ENCODE data around the gene ATP11C.
"Not testable (repeated sequence)": the region's sequence is repeated elsewhere in the genome, so short reads cannot be mapped to it uniquely, and the experiment has no call there.

The ATP11C gene

DNA sequence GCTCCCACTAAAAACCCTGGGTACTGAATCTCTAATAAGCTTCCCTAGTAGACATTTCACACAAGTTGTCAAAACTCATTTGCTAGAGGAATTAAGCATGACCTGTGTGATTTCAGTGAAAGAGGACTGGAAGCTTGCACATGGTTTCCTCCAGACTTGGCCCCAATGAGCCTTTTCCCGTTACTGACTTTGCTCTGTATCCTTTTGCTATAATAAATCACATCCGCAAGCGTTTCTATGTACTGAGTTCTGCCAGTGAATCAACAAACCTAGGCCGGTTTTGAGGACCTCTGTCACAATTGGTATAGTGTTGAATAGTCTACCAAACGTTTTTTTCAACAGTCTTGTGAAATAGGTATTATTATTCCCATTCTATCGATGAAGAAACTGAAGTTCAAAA lies 8.2 kb downstream of the ATP11C start:
- no peak for DNase-seq (ENCODE audit: low read depth in 2 of 2, low spot score in 1 of 2)

DNA sequence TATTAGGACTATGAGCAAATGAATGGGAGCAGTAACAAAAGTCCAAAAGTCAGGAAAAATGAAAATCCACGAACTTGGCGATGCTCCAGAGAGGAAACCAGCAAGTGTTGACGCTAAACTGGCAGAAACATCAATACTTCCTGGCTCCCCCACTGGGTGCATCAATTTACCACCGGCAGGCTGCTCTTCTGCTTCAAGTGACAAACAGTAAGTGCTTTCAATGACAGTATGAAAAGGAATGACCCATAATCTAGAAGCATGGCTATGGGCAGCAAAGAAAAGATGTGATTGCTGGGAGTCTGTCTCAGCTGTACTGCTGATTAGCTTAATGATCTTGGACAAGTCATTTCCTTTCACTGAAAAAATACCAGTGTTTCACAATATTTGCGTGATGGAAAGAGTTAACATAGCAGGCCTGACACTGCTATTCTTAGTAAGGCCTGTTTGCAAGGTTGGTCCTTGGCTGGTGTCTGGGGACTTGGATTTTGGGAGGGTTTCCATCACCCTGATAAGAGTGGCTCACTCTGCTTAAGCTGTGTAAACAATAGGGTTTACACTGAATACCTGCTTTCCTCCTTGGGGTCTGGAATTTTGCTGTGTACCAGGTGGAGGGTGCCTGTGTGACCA lies 8.7 kb downstream of the ATP11C start:
- DNase-seq (ENCODE audit: low read depth in 2 of 2, low spot score in 1 of 2): no peak

- not testable (repeated sequence) for DNase-seq (ENCODE audit: low read depth in 2 of 2, low spot score in 1 of 2)
Measured at GRCh38 chrX:139921142-139921541, 11.7 kb downstream of the ATP11C start.

GRCh38 chrX:139920316-139920715 lies 12.5 kb downstream of the ATP11C start:
- DNase-seq (ENCODE audit: low read depth in 2 of 2, low spot score in 1 of 2): no peak

DNA sequence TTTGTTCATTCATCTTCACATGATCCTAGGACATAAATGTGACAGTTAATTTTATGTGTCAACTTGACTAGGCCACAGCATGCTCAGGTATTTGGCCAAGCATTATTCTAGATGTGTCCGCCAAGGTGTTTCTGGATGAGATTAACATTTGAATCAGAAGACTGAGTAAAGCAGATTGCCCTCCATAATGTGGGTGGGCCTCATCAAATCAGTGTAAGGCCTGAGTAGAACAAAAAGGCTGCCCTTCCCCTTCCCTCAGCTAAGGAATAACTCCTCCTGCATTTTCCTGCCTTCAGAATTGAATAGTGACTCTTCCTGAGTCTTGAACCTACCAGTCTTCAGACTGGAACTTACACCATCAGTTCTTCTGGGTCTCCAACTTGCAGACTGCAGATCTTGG lies 18.4 kb downstream of the ATP11C start:
- no peak for DNase-seq (ENCODE audit: low read depth in 2 of 2, low spot score in 1 of 2)

DNA sequence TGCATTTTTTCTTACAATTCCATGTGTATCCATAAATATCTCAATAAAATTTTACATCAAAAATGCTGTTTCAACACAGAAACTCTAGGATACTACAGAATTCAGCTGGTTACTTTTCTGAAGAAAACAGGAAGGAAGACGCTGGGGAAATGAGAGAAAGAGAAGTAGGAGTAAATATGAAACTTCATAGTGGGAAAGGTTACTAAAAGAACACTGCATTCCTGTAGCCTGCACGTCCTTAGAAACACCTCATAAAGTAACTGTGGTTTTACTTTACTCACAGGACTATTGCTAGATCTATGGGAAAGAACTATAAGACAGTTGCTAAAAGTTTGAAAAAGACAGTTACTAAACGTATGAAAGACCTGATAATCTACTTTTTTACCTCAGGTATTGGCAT lies 23.1 kb downstream of the ATP11C start:
- DNase-seq (ENCODE audit: low read depth in 2 of 2, low spot score in 1 of 2): no peak

- no peak for DNase-seq (ENCODE audit: low read depth in 2 of 2, low spot score in 1 of 2)
Measured at GRCh38 chrX:139907078-139907477, 25.8 kb downstream of the ATP11C start.

DNA sequence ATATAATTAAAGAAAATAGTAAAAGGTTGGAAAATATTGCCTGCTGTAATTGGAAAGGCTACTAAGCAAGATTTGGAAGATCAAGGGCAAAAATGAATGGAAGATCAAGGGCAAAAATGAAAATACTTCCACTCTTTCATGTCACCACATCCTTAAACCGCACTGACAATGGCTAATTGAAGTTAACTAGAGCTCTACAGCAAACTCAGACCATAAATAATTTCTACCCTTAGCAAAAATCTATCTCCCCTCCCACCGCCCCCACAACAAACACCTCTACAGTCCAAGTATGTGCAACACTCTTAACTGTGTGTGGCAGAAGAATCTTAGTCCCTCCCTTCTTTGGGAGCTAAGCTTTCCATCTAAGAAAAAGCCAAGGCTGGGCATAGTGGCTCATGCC lies 27.1 kb downstream of the ATP11C start:
- DNase-seq (ENCODE audit: low read depth in 2 of 2, low spot score in 1 of 2): no peak

DNA sequence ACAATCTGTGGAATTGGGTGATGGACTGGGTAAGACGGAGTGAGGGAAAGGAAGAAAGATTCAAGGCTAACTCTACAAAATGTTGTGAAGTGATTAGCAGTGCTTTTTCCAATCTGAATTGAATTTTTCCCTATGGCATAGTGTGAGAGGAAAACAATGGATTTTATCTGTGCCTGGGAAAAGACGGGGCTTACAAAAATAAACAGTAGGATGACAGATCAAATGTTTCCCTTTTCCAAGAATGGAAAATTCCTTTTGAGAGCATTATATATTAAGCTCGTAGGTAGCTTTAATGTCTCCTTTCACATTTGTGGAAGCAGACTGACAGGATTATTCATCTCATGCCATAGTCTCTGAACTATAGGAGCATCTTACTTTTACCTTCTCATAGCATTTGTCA lies 27.8 kb downstream of the ATP11C start:
- no peak for DNase-seq (ENCODE audit: low read depth in 2 of 2, low spot score in 1 of 2)

GRCh38 chrX:139903210-139903609 lies 29.6 kb downstream of the ATP11C start:
- DNase-seq (ENCODE audit: low read depth in 2 of 2, low spot score in 1 of 2): no peak

DNA sequence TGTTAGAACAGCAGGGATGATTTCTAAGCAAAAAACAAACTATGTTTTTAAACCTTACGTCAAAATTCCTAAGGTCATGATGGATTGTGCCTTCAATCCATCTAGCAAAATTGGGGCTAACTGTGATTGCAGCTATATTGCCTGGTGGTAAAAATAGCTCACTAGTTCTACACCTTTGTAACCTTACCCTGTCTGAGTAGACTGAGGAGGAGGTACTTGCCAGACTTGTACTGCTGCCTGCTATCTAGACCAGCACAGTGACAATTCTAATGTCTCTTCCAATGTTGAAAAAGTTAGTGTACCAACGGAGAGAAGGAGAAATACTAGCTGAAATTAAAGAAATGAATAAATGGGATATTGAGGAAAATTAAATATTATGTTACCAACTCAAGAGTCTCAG lies 30.3 kb downstream of the ATP11C start:
- DNase-seq (ENCODE audit: low read depth in 2 of 2, low spot score in 1 of 2): no peak

GRCh38 chrX:139898334-139898733 lies 34.5 kb downstream of the ATP11C start:
- no peak for DNase-seq (ENCODE audit: low read depth in 2 of 2, low spot score in 1 of 2)

- DNase-seq (ENCODE audit: low read depth in 2 of 2, low spot score in 1 of 2): no peak
Measured at GRCh38 chrX:139892512-139892911, 40.3 kb downstream of the ATP11C start.

DNA sequence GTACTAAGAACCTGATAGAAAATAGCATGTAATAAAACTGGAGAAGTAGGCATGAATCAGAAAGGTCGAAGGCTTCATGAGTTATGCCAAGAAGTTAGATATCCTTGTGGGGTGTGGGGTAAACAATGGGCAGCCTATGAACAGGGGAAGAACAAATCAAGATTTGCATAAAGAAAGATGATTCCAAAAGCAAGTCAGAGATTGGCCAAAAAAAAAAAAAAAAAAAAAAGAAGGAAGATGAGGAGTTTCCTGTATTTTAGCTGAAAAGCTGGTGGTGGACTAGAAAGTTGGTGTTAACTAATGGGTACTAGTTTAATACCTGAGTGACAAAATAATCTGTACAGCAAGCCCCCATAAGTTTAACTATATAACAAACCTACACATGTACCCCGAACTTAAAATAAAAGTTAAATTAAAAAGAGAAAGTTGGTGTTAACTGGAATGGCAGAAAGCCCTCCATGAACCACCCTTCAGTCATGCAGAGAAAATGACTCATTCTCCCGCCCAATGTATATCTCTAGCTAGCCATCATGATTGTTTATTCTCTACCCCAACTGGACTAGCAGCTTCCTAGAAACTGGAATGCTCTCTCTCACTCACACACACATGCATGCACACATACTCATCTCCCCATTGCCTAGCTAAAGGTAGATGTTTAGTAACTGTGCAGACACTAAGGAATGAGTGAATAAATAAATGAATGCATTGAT lies 41.7 kb downstream of the ATP11C start:
- no peak for DNase-seq (ENCODE audit: low read depth in 2 of 2, low spot score in 1 of 2)

DNA sequence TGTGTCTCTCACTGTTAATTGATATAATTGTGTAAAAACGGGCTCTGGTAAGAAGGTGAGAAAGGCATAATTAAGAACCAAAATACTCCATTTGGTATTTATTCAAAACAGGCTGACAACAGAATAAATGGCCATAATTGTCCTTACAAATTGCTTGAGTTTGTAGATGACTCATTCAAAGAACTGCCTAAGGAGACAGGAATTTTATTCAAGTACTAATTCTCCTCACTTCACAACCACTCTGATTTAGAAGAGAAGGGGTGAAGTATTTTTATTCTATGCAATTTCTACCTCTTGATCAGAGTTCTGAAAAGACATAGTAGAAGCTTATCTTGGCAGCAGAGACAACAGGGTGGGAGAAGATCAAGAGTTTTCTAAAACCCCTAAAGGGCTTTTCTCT lies 43.1 kb downstream of the ATP11C start:
- no peak for DNase-seq (ENCODE audit: low read depth in 2 of 2, low spot score in 1 of 2)

- DNase-seq (ENCODE audit: low read depth in 2 of 2, low spot score in 1 of 2): no peak
Measured at GRCh38 chrX:139883984-139884383, 48.9 kb downstream of the ATP11C start.

DNA sequence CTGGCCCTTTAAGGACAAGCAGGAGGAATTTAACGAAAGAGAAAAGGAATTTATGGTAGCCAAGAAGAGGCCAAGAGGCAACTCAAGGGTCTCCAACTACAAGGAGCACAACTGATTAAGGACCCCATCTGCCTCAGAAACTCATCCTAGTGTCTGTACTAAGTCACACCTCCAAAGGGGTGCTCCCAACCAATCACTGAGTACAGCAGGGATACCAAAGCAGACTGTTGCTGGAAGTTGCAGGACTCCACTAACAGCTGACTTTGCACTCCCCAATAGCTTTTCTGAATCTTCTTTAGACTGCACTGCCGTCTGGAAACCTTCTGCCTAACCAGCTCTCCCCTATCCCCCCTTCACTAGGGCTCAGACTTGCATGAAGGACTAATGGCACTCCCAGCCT lies 50.6 kb downstream of the ATP11C start:
- DNase-seq (ENCODE audit: low read depth in 2 of 2, low spot score in 1 of 2): no peak

GRCh38 chrX:139881572-139881971 lies 51.3 kb downstream of the ATP11C start:
- DNase-seq (ENCODE audit: low read depth in 2 of 2, low spot score in 1 of 2): no peak

DNA sequence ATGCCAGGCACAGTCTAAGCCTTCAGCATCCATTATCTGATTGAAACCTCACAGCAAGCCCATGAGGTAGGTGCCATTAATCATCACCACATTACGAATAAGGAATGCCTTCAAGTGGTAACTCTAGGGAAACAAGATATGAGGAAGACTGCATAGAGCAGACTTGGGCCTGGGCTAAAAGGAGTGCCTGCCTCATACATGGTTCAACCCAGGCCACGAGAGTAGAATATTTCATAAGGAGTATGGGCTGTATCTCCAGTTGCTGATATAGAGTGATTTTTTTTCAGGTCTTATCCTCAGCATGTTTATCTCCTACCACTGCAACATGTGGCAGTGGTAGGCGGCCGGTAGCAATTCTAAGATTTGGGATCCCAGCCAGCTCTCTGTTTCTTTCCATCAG lies 51.7 kb downstream of the ATP11C start:
- DNase-seq (ENCODE audit: low read depth in 2 of 2, low spot score in 1 of 2): no peak

GRCh38 chrX:139877710-139878414 lies 55.0 kb downstream of the ATP11C start:
- DNase-seq (ENCODE audit: low read depth in 2 of 2, low spot score in 1 of 2): no peak

DNA sequence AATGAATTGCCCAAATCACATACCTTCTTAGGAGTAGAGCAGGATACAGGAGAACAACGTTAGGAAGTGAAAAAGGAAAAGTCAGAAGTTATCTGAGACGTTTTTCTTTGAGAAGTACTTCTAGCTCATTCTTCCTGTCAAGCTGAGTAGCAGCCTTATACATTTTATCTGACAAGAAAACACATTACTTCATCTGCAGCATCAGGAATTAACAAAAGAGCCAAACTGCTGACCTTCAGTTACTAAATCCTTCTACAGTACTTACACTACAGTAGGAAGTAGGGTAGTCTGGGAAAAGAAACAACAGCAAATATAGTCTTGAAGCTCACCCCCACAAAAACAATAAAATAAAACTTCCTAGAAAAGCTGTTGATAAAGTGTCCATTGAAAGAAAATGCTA lies 57.0 kb downstream of the ATP11C start:
- no peak for DNase-seq (ENCODE audit: low read depth in 2 of 2, low spot score in 1 of 2)

DNA sequence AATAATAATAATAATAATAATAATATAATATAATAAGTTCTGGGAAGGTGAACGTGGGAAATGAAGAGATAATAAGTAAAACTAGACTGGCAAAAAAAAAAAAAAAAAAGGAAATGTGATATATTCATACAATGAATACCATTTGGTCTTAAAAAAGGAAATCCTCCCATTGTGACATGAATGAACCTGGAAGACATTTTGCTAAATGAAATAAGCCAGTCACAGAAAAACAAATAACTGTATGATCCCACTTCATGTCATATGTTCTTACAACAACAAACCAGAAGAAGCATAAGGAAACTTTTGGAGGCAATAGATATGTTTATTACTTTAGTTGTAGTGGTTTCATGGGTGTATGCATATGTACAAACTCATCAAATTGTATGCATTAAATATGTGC lies 63.1 kb downstream of the ATP11C start:
- no peak for DNase-seq (ENCODE audit: low read depth in 2 of 2, low spot score in 1 of 2)

DNA sequence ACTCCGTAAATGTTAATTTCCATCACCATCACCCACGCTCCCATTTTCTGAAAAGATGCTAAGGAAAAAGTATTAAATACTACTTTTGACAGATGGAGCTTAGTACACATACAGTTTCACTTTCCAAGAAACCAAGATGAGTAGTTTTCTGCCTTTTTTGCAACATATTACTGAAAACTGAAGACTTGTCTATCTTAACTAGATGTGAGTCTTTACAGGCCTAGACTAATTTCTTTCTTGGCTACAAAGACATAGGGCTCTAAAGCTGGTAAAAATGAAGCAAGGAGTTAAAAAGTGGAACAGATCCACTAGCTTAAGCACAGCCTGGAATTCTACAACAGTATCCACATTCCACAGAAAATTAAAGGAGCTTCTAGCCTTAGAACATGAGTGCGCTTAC lies 68.2 kb downstream of the ATP11C start:
- DNase-seq (ENCODE audit: low read depth in 2 of 2, low spot score in 1 of 2): no peak

All from stimulated activated CD8-positive, alpha-beta memory T cell treated with anti-CD3 and anti-CD28 coated beads, Interleukin-4, amount 100 ng/mL, for 4 hours (primary cell).